Gastroesophageal sphincter (tissue), 4 donors: Measurements from ENCODE around the gene NEDD9. TPM values are rescaled to one million over a fixed set of nuclear protein-coding genes. Genes with fewer than 3 reads are reported as not detected.

Source experiments
- ATAC-seq: fragments of 150-250 bp; one replicate; pipeline ENCODE4 v1.9.1; 2016; ENCODE audit warnings: mild to moderate bottlenecking, moderate library complexity
- H3K27ac ChIP-seq, 4 donors: fragments of 200-600 bp; sonication (generic) in 3 of 4; 1 replicate in 3 of 4; 2 replicates in 1 of 4; pipeline ENCODE4 v1.5.1; 2016 to 2019
- H3K27me3 ChIP-seq: fragments of 200-600 bp; sonication (generic); one replicate; pipeline ENCODE4 v1.5.1; 2019
- H3K36me3 ChIP-seq, 2 donors: fragments of 200-600 bp; sonication (generic); one replicate each; pipeline ENCODE4 v1.5.1; 2019; ENCODE audit warnings: control low read depth in 1 of 2
- H3K4me1 ChIP-seq, 3 donors: fragments of 200-600 bp; sonication (generic); 1 replicate in 2 of 3; 2 replicates in 1 of 3; pipeline ENCODE4 v1.5.1; 2016 to 2019; ENCODE audit warnings: control low read depth in 2 of 3
- H3K4me3 ChIP-seq, 2 donors: fragments of 200-600 bp; sonication (generic); one replicate each; pipeline ENCODE4 v1.5.1; 2019; ENCODE audit warnings: mild to moderate bottlenecking in 1 of 2, moderate library complexity in 1 of 2
- H3K9me3 ChIP-seq, 3 donors: fragments of 200-600 bp; sonication (generic); one replicate each; pipeline ENCODE4 v1.5.1; 2017 to 2019; ENCODE audit warnings: control low read depth in 2 of 3
- CTCF ChIP-seq, 4 experiments: fragments of 200-600 bp in 2 of 4; fragments of 450-650 bp in 2 of 4; sonication (generic) in 1 of 4; IDR thresholded peaks; one replicate each; pipeline ENCODE4 v1.5.1; 2017 to 2019; ENCODE audit warnings: antibody characterized with exemption in 4 of 4, mild to moderate bottlenecking in 2 of 4, moderate library complexity in 2 of 4
- EP300 ChIP-seq: sonication (generic); formaldehyde crosslinking; IDR thresholded peaks from one replicate; pipeline ENCODE4 v1.6.1; 2017; ENCODE audit warnings: antibody characterized with exemption, mild to moderate bottlenecking
- POLR2A ChIP-seq, 2 donors: fragments of 450-650 bp; IDR thresholded peaks; one replicate each; pipeline ENCODE4 v1.6.1; 2017; ENCODE audit warnings: antibody characterized with exemption in 2 of 2, mild to moderate bottlenecking in 2 of 2, moderate library complexity in 1 of 2
- POLR2AphosphoS5 ChIP-seq: sonication (generic); formaldehyde crosslinking; IDR thresholded peaks from one replicate; pipeline ENCODE4 v1.6.1; 2017; ENCODE audit warnings: antibody characterized with exemption
- WGBS, 2 donors: methylation state at CpG; one replicate each; pipeline ENCODE4 v1.1.5; 2018; ENCODE audit warnings: low coverage in 1 of 2; 5-methylcytosine and 5-hydroxymethylcytosine counted together
- total RNA-seq, 4 donors: library from RNA; depleted of rRNA; stranded (reverse); fragments of >200 nt; gene quantifications; one replicate each; pipeline ENCODE4 v1.1.0, GENCODE V29; 2016

The NEDD9 gene
- total RNA-seq, 4 donors from 2014 or later: 13.1 to 42.7 (median 26.7) TPM

GRCh38 chr6:11198663-11199603, 33.5 kb downstream of the NEDD9 start:
- TF ChIP-seq EP300 (no peak), POLR2A (IDR thresholded peaks at IDR 0.05) (no peak), CTCF (IDR thresholded peaks at IDR 0.05) (no peak), POLR2AphosphoS5 (no peak)
- H3K9me3 ChIP-seq: no peaks in the 10 kb centered on the region
- no peaks in the 10 kb centered on the region for H3K36me3 ChIP-seq
- H3K4me3 ChIP-seq: no peak overlapping the region
- H3K27me3 ChIP-seq: no peaks in the 10 kb centered on the region
- ATAC-seq: no peak
- peak overlapping the region in 2 of 4 donors; percentile 19 to 59 for H3K27ac ChIP-seq
- WGBS, 2 donors: 80 to 83% methylated on average over 1 to 5 of the region's 5 CpGs
- peaks cover 0 to 48% (median 12%) of the 10 kb centered on the region in 3 donors for H3K4me1 ChIP-seq

DNA sequence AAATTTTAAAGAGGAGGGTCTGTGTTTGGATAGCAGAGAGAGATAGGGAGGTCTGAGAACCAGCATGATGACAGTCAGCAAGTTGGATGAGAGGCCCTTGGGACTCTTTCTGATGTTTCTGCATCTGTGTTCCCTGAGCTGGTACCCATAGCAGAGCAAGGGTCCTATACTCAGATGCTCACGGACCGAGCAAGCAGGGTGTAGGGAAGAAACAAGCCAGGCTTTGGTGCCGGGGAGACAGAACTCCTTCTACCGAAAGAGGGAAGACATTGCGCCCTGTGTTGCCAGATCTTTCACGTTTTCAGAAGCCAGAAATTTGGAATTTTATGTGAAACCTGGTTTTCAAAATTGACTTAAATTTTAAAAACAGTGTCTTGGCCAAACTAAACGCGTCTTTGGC, 34.6 kb downstream of the NEDD9 start:
- H3K9me3 ChIP-seq: no peaks in the 10 kb centered on the region
- H3K4me1 ChIP-seq: peaks cover 0 to 45% (median 12%) of the 10 kb centered on the region in 3 donors
- peak overlapping the region in 2 of 4 donors; percentile 7 to 59 for H3K27ac ChIP-seq
- no peak for TF ChIP-seq POLR2A (IDR thresholded peaks at IDR 0.05)
- no peak for TF ChIP-seq CTCF (IDR thresholded peaks at IDR 0.05)
- TF ChIP-seq EP300: no peak
- no peak for TF ChIP-seq POLR2AphosphoS5
- no peak overlapping the region for H3K4me3 ChIP-seq
- 96 to 100% methylated on average over 5 to 8 of the region's 8 CpGs for WGBS, 2 donors
- ATAC-seq: no peak
- H3K36me3 ChIP-seq: peaks cover 0 to 6% of the 10 kb centered on the region in 2 donors
- no peaks in the 10 kb centered on the region for H3K27me3 ChIP-seq

GRCh38 chr6:11197175-11197536, 35.3 kb downstream of the NEDD9 start:
- peaks cover 0 to 10% of the 10 kb centered on the region in 2 donors for H3K36me3 ChIP-seq
- no peak overlapping the region for H3K4me3 ChIP-seq
- ATAC-seq: no peak
- peaks cover 0 to 38% (median 12%) of the 10 kb centered on the region in 3 donors for H3K4me1 ChIP-seq
- TF ChIP-seq CTCF (IDR thresholded peaks at IDR 0.05) (no peak), POLR2A (IDR thresholded peaks at IDR 0.05) (no peak), EP300 (no peak), POLR2AphosphoS5 (no peak)
- H3K27ac ChIP-seq: peak overlapping the region in 2 of 4 donors; percentile 32 to 62
- WGBS, 2 donors: 39 to 40% methylated on average over 1 to 2 of the region's 3 CpGs
- no peaks in the 10 kb centered on the region for H3K27me3 ChIP-seq
- no peaks in the 10 kb centered on the region for H3K9me3 ChIP-seq

- ATAC-seq: no peak
- 85 to 89% methylated on average over 6 to 15 of the region's 15 CpGs for WGBS, 2 donors
- H3K4me3 ChIP-seq: no peak overlapping the region
- H3K27ac ChIP-seq: peak overlapping the region in 2 of 4 donors; percentile 32 to 62
- H3K27me3 ChIP-seq: no peaks in the 10 kb centered on the region
- TF ChIP-seq POLR2A (IDR thresholded peaks at IDR 0.05) (no peak), POLR2AphosphoS5 (no peak), EP300 (no peak), CTCF (IDR thresholded peaks at IDR 0.05) (no peak)
- H3K36me3 ChIP-seq: peaks cover 0 to 15% of the 10 kb centered on the region in 2 donors
- H3K9me3 ChIP-seq: no peaks in the 10 kb centered on the region
- peaks cover 0 to 33% (median 12%) of the 10 kb centered on the region in 3 donors for H3K4me1 ChIP-seq
Observed at GRCh38 chr6:11196511-11197174, 35.8 kb downstream of the NEDD9 start.
